Sigmoid colon (tissue), 4 donors: ENCODE results near the gene SNX11.

Experiments used
- POLR2A ChIP-seq, 2 donors: fragments of 450-650 bp; IDR thresholded peaks; one replicate each; pipeline ENCODE4 v1.6.1; 2016; ENCODE audit warnings: antibody characterized with exemption in 2 of 2, mild to moderate bottlenecking in 2 of 2, moderate library complexity in 2 of 2
- POLR2AphosphoS5 ChIP-seq, 4 donors: sonication (generic); formaldehyde crosslinking; IDR thresholded peaks; one replicate each; pipeline ENCODE4 v1.6.1; 2017; ENCODE audit warnings: antibody characterized with exemption in 4 of 4
- TF ChIP-seq, protein P1 (sequence below), 4 experiments: fragments of 450-650 bp in 3 of 4; fragments of 200-600 bp in 1 of 4; IDR thresholded peaks; one replicate each; pipeline ENCODE4 v1.5.1; 2016 to 2019; ENCODE audit warnings: antibody characterized with exemption in 4 of 4, mild to moderate bottlenecking in 3 of 4, moderate library complexity in 2 of 4

DNA sequence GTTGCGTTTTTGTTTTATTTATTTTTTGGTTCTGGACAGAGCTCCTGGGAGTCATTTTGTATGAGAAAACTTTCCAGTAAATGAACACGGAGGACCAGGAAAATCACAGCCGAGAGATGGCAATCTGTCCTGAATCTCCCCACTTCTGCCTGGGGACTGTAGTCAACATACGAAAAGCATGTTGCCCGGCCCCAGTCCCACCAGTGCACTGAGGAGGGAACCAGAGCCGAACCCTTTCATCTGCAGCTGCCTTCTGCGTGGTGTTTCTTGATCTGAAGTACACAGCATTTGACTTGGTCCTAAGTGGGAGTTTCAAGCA is 18.9 kb downstream of the SNX11 start:
- TF ChIP-seq, protein P1, sequence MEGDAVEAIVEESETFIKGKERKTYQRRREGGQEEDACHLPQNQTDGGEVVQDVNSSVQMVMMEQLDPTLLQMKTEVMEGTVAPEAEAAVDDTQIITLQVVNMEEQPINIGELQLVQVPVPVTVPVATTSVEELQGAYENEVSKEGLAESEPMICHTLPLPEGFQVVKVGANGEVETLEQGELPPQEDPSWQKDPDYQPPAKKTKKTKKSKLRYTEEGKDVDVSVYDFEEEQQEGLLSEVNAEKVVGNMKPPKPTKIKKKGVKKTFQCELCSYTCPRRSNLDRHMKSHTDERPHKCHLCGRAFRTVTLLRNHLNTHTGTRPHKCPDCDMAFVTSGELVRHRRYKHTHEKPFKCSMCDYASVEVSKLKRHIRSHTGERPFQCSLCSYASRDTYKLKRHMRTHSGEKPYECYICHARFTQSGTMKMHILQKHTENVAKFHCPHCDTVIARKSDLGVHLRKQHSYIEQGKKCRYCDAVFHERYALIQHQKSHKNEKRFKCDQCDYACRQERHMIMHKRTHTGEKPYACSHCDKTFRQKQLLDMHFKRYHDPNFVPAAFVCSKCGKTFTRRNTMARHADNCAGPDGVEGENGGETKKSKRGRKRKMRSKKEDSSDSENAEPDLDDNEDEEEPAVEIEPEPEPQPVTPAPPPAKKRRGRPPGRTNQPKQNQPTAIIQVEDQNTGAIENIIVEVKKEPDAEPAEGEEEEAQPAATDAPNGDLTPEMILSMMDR (IDR thresholded peaks at IDR 0.05) = no peak
- TF ChIP-seq POLR2A (IDR thresholded peaks at IDR 0.05) (no peak), POLR2AphosphoS5 (IDR thresholded peaks at IDR 0.05) (no peak)
